Femur (tissue), 1 donor: ENCODE results near the gene C13orf46.
A peak's percentile ranks its signal among the peaks of the same experiment; 100 is the strongest.

Source experiments
- DNase-seq: peaks from one replicate; pipeline ENCODE4 v3.0.0-alpha.2; 2017

Gene C13orf46

GRCh38 chr13:113936166-113936965, 37.5 kb downstream of the C13orf46 start:
- no peak for DNase-seq

- DNase-seq, result peak; percentile 73
Observed at GRCh38 chr13:113935001-113935844, 38.7 kb downstream of the C13orf46 start.

- no peak for DNase-seq
Observed at GRCh38 chr13:113934576-113934975, 39.3 kb downstream of the C13orf46 start.

- peak; percentile 9 for DNase-seq
Observed at GRCh38 chr13:113933901-113934300, 40.0 kb downstream of the C13orf46 start.

- DNase-seq, result peak; percentile 11
Observed at GRCh38 chr13:113931841-113932459, 41.9 kb downstream of the C13orf46 start.

GRCh38 chr13:113930671-113931637, 42.9 kb downstream of the C13orf46 start:
- DNase-seq, result peak; percentile 22

GRCh38 chr13:113929628-113930615, 44.0 kb downstream of the C13orf46 start:
- peak; percentile 39 for DNase-seq

- DNase-seq, result peak; percentile 85
Observed at GRCh38 chr13:113928685-113929627, 44.9 kb downstream of the C13orf46 start.

GRCh38 chr13:113927661-113928581, 46.0 kb downstream of the C13orf46 start:
- DNase-seq, result peak; percentile 79

- peak; percentile 48 for DNase-seq
Observed at GRCh38 chr13:113926951-113927660, 46.8 kb downstream of the C13orf46 start.

GRCh38 chr13:113926301-113926761, 47.5 kb downstream of the C13orf46 start:
- DNase-seq, result peak; percentile 12

GRCh38 chr13:113924184-113924901, 49.5 kb downstream of the C13orf46 start:
- peak; percentile 4 for DNase-seq

- peak; percentile 6 for DNase-seq
Observed at GRCh38 chr13:113923376-113924063, 50.4 kb downstream of the C13orf46 start.

GRCh38 chr13:113922412-113923118, 51.3 kb downstream of the C13orf46 start:
- DNase-seq, result peak; percentile 20

GRCh38 chr13:113921763-113922162, 52.1 kb downstream of the C13orf46 start:
- DNase-seq, result no peak
